SK-N-SH treated with all-trans-retinoic acid at 6 μM for 48 hours (cell line): Measurements from ENCODE around the gene CSK.

ENCODE experiments used
- ATAC-seq: fragments of 200-7000 bp; cut with Tn5 transposase; 3 replicates; pipeline ENCODE4 v1.9.1; 2020; ENCODE audit warnings: mild to moderate bottlenecking, moderate library complexity
- ARNTL ChIP-seq: fragments of 450-650 bp; formaldehyde crosslinking; IDR thresholded peaks from 2 replicates; pipeline ENCODE4 v1.5.0; 2020; ENCODE audit warnings: low read depth, mild to moderate bottlenecking, moderate library complexity, borderline replicate concordance
- BACH2 ChIP-seq: fragments of 250-450 bp; sonication (Bioruptor Pico); IDR thresholded peaks from 2 replicates; pipeline ENCODE4 v1.9.0; 2021; ENCODE audit warnings: mild to moderate bottlenecking, borderline replicate concordance
- CREB5 ChIP-seq: fragments of 250-450 bp; sonication (Bioruptor Pico); IDR thresholded peaks from 2 replicates; pipeline ENCODE4 v1.5.1; 2020; ENCODE audit warnings: low read depth, mild to moderate bottlenecking, moderate library complexity
- CSDC2 ChIP-seq: fragments of 250-450 bp; sonication (Bioruptor Pico); IDR thresholded peaks from 2 replicates; pipeline ENCODE4 v1.5.0; 2020; ENCODE audit warnings: mild to moderate bottlenecking, moderate library complexity
- CSRNP3 ChIP-seq: fragments of 250-450 bp; sonication (Bioruptor Pico); IDR thresholded peaks from 2 replicates; pipeline ENCODE4 v1.5.1; 2021; ENCODE audit warnings: mild to moderate bottlenecking, moderate library complexity
- ESRRG ChIP-seq: fragments of 250-450 bp; sonication (Bioruptor Pico); IDR thresholded peaks from 2 replicates; pipeline ENCODE4 v1.6.1; 2021; ENCODE audit warnings: mild to moderate bottlenecking
- GLIS3 ChIP-seq: fragments of 250-450 bp; sonication (Bioruptor Pico); IDR thresholded peaks from 2 replicates; pipeline ENCODE4 v1.5.0; 2020; ENCODE audit warnings: mild to moderate bottlenecking, moderate library complexity
- ISL1 ChIP-seq: fragments of 250-450 bp; sonication (Bioruptor Pico); IDR thresholded peaks from 2 replicates; pipeline ENCODE4 v2.1.2; 2022; ENCODE audit warnings: mild to moderate bottlenecking, moderate library complexity
- OSR1 ChIP-seq: fragments of 250-450 bp; sonication (Bioruptor Pico); IDR thresholded peaks from 2 replicates; pipeline ENCODE4 v1.8.0; 2022; ENCODE audit warnings: moderate library complexity, mild to moderate bottlenecking, inconsistent platforms
- POU6F1 ChIP-seq: fragments of 250-450 bp; sonication (Bioruptor Pico); IDR thresholded peaks from 2 replicates; pipeline ENCODE4 v1.8.0; 2021; ENCODE audit warnings: low read depth, mild to moderate bottlenecking, moderate library complexity, borderline replicate concordance
- PPARA ChIP-seq: fragments of 250-450 bp; sonication (Bioruptor Pico); IDR thresholded peaks from 2 replicates; pipeline ENCODE4 v1.5.0; 2020; ENCODE audit warnings: mild to moderate bottlenecking, borderline replicate concordance
- RARB ChIP-seq: fragments of 250-450 bp; sonication (Bioruptor Pico); IDR thresholded peaks from 2 replicates; pipeline ENCODE4 v1.8.0; 2021; ENCODE audit warnings: mild to moderate bottlenecking, moderate library complexity
- SNAI2 ChIP-seq: fragments of 250-450 bp; sonication (Bioruptor Pico); IDR thresholded peaks from 2 replicates; pipeline ENCODE4 v1.5.0; 2020; ENCODE audit warnings: mild to moderate bottlenecking, moderate library complexity
- TCF4 ChIP-seq: fragments of 250-450 bp; sonication (Bioruptor Pico); IDR thresholded peaks from 2 replicates; pipeline ENCODE4 v1.8.0; 2021; ENCODE audit warnings: mild to moderate bottlenecking, moderate library complexity, borderline replicate concordance
- TOX ChIP-seq: fragments of 250-450 bp; sonication (Bioruptor Pico); IDR thresholded peaks from 2 replicates; pipeline ENCODE4 v1.8.0; 2021; ENCODE audit warnings: mild to moderate bottlenecking, moderate library complexity, borderline replicate concordance
- TSHZ2 ChIP-seq: fragments of 250-450 bp; sonication (Bioruptor Pico); IDR thresholded peaks from 2 replicates; pipeline ENCODE4 v1.5.0; 2020; ENCODE audit warnings: mild to moderate bottlenecking, moderate library complexity
- ZC3H10 ChIP-seq: fragments of 250-450 bp; sonication (Bioruptor Pico); IDR thresholded peaks from 2 replicates; pipeline ENCODE4 v1.5.1; 2021; ENCODE audit warnings: mild to moderate bottlenecking, moderate library complexity
- ZFP3 ChIP-seq: fragments of 250-450 bp; sonication (Bioruptor Pico); IDR thresholded peaks from 2 replicates; pipeline ENCODE4 v1.5.0; 2020; ENCODE audit warnings: mild to moderate bottlenecking, moderate library complexity
- ZFP30 ChIP-seq: fragments of 450-650 bp; formaldehyde crosslinking; IDR thresholded peaks from 2 replicates; pipeline ENCODE4 v1.5.0; 2022; ENCODE audit warnings: mild to moderate bottlenecking, moderate library complexity
- ZNF565 ChIP-seq: fragments of 450-650 bp; formaldehyde crosslinking; conservative IDR thresholded peaks from 2 replicates; pipeline ENCODE4 v1.5.0; 2020; ENCODE audit warnings: low read depth, mild to moderate bottlenecking, moderate library complexity
- ZNF70 ChIP-seq: fragments of 450-650 bp; formaldehyde crosslinking; IDR thresholded peaks from 2 replicates; pipeline ENCODE4 v1.5.0; 2020; ENCODE audit warnings: mild to moderate bottlenecking, moderate library complexity
- ZNF8 ChIP-seq: fragments of 450-650 bp; formaldehyde crosslinking; IDR thresholded peaks from 2 replicates; pipeline ENCODE4 v1.5.0; 2020; ENCODE audit warnings: mild to moderate bottlenecking, moderate library complexity

The CSK gene

GRCh38 chr15:74781431-74782258 lies at the start of gene CSK:
TSS of gene CSK (plus strand) at chr15:74782080. CDS start at chr15:74798298, 16,218 bp downstream.
- TF ChIP-seq CSDC2 (CRISPR knock-in tag) (no peak), TCF4 (CRISPR knock-in tag) (no peak), PPARA (CRISPR knock-in tag) (no peak), ZNF8 (no peak), OSR1 (CRISPR knock-in tag) (no peak), ESRRG (no peak), ZC3H10 (CRISPR knock-in tag) (no peak), SNAI2 (no peak), ISL1 (no peak), ZFP3 (CRISPR knock-in tag) (no peak), ARNTL (no peak), CSRNP3 (CRISPR knock-in tag) (no peak), POU6F1 (CRISPR knock-in tag) (no peak)
- TF ChIP-seq, all 23 proteins: peak for 0
- ATAC-seq: peak; percentile 51

GRCh38 chr15:74732846-74733245 lies 49.0 kb upstream of the CSK start:
- no peak for ATAC-seq
- TF ChIP-seq ZNF565 (CRISPR knock-in tag): no peak
- TF ChIP-seq ISL1: no peak
- no peak for TF ChIP-seq ZFP3 (CRISPR knock-in tag)
- no peak for TF ChIP-seq GLIS3 (CRISPR knock-in tag)
- no peak for TF ChIP-seq CREB5 (CRISPR knock-in tag)
- TF ChIP-seq SNAI2: no peak
- no peak for TF ChIP-seq ZFP30 (CRISPR knock-in tag)
- no peak for TF ChIP-seq TOX (CRISPR knock-in tag)
- TF ChIP-seq CSDC2 (CRISPR knock-in tag): no peak
- no peak for TF ChIP-seq ZC3H10 (CRISPR knock-in tag)
- no peak for TF ChIP-seq CSRNP3 (CRISPR knock-in tag)
- no peak for TF ChIP-seq ARNTL
- TF ChIP-seq RARB (CRISPR knock-in tag): no peak
- no peak for TF ChIP-seq TCF4 (CRISPR knock-in tag)
- no peak for TF ChIP-seq PPARA (CRISPR knock-in tag)
- TF ChIP-seq POU6F1 (CRISPR knock-in tag): no peak
- no peak for TF ChIP-seq ZNF8
- no peak for TF ChIP-seq OSR1 (CRISPR knock-in tag)
- TF ChIP-seq ESRRG: no peak
- TF ChIP-seq ZNF70: no peak

GRCh38 chr15:74733269-74733668 lies 48.6 kb upstream of the CSK start:
- ATAC-seq: no peak
- no peak for TF ChIP-seq CSRNP3 (CRISPR knock-in tag)
- TF ChIP-seq ZNF70: no peak
- no peak for TF ChIP-seq CSDC2 (CRISPR knock-in tag)
- no peak for TF ChIP-seq ZNF565 (CRISPR knock-in tag)
- TF ChIP-seq SNAI2: no peak
- no peak for TF ChIP-seq BACH2
- TF ChIP-seq CREB5 (CRISPR knock-in tag): no peak
- TF ChIP-seq TSHZ2: no peak
- no peak for TF ChIP-seq ZNF8
